ENCODE measurements around the gene ASCL1.

ASCL1 gene

DNA sequence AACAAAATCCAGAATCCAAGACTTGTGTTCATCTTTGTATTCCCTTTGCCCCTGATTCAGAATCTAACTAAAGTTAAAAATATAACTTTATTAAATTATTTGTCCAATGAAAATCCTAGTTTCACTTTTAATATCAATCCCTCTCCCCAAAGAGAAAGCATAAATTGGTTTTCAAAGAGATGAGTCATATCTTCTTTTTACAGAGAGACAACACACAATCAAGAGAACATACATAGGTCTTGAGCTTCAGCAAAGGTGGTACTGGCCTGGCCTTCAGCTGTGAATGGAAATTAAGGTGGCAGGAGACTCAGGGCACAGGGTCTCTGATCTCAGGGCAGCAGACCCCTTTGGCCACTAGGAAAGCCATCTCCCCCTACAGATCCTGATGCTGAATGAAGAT lies 4.3 kb upstream of the ASCL1 start:
- DNase-seq: no peak

DNA sequence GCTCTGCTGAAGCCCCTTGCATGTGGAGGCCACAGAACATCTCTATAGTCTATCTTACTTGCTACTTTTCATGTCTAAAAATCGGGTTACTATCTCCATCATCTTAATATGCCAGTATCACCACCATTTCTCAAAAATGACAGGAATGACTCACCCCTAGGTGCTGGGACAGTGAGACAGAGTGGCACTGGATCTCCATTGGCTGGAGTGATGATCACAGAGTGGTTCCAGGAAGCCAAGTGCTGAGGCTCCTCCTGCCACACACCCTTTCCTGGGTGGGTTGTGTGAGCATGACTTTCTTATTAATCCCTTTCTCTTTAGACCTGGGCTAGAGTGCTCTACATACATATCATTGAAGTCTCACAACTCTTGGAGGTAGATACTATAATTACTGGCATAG lies 3.3 kb upstream of the ASCL1 start:
- no peak for DNase-seq

DNA sequence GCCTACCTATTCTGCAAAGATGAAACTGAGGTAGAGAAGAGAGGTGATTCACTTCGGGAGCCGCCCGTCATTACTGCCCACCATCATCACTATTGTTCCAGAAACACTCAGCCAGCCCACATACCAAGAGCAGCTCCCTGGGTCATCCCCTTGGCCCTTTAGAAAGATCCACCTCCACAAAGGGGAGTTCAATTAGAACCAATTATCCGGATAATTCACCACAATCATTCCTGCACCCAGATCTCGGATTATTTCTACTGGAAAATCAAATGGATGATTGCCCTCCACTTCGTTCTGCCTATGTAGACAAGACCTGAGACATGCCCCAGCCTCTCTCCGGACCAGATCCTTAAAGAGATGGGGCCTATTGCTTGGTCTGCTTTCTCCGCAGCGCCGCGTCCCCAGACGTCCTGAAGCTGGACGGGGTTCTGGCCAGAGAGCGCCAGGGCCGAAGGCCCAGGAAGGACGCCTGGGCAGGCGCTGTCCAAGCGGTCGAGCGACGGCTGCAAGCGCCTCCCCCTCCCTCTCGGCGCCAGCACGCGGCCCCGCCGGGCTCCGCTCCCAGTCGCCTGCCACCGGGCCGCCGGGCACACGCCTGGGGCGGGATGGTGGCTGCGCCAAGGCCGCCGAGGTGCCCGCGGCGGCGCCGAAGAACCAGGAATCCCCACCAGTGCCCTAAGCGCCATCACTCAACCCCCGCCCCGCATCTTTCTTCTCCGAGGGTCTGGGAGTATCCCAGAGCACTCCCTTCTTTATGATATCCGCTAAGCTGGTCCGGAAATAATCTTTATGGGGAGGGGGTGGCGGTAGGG lies 1.3 kb upstream of the ASCL1 start:
- no peak for DNase-seq

DNA sequence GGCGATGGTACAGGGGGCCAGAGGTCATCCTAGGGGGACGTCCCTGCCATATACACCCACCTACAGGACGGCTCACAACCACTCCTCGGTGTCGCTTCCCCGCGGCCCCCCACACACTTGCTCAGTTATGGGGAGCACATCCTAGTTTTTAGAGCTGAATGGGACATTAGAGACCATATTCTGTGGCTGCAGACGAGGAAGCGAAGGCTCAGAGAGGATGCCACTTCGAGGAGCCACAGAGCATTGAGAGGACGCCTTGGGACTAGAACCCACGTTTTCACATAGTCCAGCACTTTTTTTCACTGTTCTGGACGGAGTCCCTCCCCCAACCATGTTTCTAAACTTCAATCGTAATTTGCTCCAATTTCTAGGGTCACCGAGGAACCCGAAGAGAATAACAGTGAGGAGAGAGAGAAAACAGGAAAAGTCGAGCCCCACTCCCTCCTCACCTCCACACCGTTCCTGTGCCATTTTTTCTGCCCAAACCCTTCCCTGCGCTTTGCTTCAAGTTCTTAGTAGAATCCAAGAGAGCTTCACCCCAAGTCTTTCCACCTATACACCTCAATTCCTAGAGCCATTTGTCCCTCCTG lies 641 bp upstream of the ASCL1 start:
- DNase-seq: no peak

DNA sequence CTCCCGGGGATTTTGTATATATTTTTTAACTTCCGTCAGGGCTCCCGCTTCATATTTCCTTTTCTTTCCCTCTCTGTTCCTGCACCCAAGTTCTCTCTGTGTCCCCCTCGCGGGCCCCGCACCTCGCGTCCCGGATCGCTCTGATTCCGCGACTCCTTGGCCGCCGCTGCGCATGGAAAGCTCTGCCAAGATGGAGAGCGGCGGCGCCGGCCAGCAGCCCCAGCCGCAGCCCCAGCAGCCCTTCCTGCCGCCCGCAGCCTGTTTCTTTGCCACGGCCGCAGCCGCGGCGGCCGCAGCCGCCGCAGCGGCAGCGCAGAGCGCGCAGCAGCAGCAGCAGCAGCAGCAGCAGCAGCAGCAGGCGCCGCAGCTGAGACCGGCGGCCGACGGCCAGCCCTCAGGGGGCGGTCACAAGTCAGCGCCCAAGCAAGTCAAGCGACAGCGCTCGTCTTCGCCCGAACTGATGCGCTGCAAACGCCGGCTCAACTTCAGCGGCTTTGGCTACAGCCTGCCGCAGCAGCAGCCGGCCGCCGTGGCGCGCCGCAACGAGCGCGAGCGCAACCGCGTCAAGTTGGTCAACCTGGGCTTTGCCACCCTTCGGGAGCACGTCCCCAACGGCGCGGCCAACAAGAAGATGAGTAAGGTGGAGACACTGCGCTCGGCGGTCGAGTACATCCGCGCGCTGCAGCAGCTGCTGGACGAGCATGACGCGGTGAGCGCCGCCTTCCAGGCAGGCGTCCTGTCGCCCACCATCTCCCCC lies 777 bp downstream of the ASCL1 start:
- DNase-seq: no peak

DNA sequence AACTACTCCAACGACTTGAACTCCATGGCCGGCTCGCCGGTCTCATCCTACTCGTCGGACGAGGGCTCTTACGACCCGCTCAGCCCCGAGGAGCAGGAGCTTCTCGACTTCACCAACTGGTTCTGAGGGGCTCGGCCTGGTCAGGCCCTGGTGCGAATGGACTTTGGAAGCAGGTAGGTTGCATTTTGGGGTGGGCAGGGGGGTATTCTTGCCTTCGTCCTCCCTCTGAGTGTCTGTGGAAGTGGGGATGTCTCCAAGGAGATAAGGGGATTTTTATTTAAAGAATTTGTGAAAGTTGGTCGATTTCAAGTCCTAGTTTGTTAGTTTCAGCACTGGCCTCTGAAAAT lies 1.3 kb downstream of the ASCL1 start:
- DNase-seq: no peak

DNA sequence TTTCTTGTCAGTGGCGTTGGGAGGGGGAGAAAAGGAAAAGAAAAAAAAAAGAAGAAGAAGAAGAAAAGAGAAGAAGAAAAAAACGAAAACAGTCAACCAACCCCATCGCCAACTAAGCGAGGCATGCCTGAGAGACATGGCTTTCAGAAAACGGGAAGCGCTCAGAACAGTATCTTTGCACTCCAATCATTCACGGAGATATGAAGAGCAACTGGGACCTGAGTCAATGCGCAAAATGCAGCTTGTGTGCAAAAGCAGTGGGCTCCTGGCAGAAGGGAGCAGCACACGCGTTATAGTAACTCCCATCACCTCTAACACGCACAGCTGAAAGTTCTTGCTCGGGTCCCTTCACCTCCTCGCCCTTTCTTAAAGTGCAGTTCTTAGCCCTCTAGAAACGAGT lies 1.9 kb downstream of the ASCL1 start:
- no peak for DNase-seq

DNA sequence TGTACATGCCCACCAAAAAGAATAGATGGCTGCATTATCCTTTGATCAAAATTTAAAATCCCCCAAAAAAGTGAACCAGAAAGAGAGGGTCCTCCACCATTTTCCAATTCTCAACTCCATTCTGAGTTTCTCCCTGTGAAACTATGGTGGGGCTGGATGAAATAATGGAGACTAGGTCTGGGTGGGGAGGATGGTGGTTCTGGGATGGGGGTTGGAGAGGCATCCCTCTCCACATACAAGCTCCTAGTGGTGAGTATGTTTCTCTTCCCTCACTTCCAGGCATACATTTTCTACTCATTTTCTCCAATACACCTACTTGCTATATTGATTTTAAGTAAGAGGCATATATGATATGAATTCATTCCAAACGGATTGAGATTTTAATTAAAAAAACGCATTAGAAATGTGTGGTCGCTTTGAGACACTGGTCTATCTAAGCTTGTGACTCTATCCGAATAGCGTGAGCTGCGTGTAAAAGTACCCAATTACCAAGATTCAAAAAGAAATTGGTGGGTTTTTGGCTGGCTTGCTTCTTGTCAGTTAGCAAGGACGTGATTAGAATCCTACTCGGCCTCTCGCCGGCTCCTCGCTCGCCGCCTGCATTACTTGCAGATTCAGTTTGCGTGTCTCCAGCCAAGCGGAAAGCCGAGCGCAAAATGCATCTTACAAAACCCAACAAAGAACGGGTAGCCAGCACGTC lies 3.4 kb downstream of the ASCL1 start:
- DNase-seq: no peak

DNA sequence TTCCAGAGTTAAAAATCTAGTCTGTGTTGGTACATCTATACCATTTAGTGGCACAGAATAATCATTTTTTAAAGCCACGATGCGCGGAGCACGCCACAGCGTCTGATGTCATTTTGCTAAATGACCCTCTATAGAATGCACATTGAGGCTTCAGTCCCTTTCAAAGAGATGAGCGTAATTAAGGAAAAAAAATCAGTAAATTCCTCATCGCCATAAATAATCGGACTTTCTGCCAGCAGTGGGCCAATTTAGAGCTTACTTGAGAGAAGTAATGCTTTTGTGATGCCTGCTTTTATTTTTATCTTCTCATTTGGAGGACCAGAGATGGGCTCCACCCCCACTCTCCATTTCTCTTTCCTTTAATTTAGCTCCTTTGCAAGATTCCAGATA lies 4.0 kb downstream of the ASCL1 start:
- no peak for DNase-seq

DNA sequence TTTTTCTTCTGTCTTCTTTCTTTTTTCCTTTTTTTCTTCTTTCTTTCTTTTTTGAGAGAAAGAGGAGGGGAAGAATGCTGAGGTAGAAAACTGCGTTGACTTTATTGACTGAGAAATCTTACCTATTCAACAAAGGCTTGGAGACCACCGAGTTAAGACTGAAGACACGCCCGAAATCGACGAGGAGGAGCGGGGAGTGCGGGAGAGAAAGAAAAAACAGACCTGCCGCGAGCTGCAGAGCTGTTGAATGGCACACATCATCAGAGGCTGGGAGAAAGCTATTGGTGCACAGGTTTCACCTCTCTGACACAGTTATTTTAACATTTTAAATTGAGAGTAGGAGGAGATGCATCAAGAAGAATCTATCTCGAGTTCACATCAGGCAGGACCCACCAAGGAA lies 5.1 kb downstream of the ASCL1 start:
- DNase-seq: no peak

DNA sequence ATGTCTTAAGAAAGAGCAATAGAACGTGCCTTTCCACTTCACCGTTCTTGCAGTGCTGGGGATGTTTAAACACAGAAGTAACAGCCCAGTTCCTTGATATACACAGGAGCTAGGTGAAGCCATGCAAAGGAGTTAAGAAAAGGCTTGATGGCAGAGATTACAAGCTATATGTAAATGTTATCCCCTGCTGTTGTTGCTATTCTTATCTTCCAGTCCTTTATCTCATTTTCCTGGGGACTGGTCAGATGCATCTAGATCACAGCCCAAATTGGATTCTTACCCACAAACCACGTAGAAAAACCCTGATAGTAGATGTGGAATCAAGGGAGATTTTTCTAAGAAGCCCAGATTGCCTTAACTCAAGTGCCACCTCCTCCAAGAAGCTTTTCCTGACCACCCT lies 5.5 kb downstream of the ASCL1 start:
- DNase-seq: no peak

DNA sequence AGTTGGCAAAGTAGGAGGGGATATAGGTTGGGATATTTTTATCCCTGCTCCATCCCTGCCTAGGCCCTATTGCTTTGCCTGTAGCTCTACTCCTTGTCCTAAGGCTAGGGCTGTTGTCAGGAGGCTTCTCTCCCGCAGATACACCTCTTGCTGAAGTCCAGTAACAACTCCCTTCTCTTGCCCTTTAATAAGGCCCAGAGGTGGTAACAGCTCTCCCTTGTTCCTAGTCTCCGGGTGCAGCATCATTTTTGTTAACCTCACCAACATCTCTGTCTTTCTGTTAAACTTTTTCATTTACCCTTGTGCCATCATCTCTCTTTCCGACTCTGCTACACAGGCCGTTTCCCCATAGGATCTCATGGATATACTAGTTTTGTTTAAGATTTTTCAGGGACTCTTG lies 6.3 kb downstream of the ASCL1 start:
- no peak for DNase-seq

DNA sequence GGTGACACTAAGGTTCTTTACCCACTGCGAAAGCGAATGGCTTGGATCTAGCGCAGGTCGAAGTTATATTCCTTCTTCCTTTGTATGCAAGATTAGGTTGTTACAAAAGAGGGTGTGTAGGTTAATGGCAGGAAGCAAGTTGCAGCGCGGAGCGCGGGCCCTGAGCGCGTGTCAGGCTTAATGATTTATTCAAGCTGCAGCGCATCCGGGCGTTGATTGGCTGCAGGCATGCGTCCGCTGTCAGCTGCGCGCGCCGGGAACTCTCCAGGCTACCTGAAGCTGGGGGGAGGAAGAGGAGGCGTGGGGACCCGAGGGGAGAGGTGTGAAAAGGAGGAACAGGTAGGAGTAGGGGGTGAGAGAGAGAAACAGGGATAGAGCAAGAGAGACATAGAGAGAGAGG lies 7.4 kb downstream of the ASCL1 start:
- no peak for DNase-seq

DNA sequence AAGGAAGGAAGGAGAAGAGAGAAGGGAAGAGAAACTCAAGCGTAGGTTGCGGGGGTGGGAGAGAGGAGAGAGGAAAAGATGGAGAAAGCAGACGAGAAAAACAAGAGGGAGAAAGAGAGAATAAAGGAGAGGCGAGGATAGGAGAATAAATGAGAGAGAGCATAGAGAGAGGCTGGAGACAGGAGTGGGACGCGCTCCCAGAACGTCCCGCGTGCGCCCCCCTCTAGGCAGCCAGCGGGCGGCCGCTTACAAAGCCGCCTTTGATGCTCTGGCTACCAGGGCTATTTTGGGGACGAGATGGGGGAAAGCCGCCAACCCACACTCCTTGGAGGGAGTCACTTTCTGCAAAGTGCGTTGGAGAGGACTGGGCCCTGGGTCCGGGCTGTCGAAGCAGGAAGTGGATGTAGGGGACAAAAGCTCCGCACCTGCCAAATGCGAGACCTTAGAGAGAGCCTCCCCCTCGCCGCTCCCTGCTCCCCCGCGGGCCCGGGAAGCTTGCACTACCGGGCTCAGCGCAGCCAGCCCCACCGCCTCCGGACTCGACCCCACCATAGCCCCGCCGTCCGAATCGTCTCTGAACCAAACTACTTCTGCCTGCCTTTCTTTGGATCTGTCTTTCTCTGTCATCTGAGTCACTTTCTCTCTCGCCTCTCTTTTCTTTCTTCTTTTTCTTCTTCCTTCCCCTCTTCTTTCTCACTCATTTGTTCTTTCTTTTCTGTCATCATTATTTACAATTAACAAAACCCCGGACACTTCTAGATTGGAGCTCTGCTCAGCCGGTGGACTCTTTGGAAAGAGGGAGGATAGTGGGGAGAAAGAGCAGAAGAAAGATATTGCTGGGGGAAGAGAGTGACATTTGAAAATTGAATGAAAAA lies 8.0 kb downstream of the ASCL1 start:
- no peak for DNase-seq

DNA sequence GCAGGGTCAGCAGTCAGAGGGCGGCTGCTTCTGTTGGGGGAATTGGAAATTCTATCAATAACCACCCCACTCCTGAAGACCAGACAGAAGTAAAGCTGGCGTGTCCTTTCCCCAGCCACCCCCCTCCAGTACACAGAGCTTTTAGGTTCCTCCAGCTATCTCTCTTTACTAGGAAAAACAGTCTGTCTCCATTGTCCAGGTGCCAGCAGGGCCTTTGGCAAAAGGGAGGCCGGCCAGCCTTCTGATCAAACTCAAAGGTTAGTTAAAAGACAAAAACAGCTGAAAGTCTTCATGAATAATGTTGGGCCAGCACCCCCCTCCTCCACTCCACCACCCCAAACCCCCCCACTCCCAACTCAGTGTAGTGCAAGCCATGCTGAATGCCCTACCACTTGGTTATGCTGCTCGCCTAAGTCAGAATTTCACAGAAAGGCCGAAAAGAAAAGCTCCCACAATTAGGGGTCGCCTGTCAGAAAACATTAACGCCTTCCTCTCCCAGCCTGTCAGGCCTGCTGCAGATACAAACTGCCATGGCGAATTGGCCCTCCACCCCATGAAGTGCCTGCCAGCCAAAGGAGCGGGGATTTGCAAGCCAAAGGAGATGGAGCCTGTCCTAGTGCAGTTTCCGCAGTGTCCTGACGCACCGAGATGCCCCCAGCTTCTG lies 8.9 kb downstream of the ASCL1 start:
- DNase-seq: no peak

DNA sequence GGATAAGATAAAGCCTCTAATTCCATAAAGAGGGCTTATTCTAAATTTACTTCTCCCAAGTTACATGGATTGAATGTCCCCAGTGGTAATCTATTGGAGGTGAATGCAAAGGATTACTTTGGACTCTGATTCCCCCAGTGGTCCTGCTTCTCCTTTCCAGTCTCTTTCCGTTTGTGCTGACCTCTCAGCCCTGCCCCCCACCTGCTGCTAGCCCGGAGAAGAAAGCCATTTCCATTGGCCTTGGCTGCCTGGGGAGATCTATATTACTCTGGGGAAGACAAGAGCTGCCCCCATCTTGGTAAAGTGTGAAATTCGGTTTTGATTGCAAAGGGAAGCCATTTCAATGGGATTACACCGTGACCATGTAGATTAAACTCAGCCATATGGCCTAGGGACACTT lies 13.3 kb downstream of the ASCL1 start:
- DNase-seq: no peak

DNA sequence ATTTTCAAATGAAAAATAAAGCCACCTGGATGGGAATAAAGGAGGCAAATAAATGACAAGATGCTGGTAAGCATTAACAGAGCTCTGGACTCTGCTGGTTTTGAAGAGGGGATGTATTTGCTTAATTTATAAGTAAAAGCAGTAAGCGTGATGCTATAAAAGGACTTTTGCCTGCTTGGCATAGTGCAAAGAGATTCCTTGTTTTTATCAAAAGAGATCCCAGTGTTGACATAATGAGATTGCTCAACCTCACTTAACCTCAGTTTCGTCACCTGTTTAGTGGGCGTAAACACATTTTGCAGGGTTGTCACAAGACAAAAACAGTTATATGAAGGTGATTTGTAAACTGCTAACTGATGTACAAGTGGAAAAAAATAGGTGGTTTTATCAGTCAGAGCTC lies 13.8 kb downstream of the ASCL1 start:
- DNase-seq: no peak

DNA sequence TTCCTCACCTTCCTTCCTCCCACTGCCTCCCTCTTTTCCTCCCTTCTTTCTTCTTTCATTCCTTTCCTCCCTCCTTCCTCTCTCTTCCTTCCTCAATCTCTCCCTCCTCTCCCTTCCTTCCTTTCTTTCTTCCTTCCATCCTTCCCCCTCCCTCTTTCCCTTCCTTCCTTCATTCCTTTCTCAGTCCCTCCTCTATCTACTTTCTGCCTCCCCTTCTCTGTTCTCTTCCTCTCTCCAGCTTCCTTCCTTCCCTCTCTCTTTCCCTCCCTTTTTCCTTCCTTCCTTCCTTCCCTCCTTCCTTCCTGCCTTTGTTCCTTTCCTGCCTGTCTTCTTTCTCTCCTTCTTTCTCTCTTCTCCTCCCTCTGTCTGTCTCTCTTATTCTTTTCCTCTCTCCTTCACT lies 16.1 kb downstream of the ASCL1 start:
- no peak for DNase-seq

DNA sequence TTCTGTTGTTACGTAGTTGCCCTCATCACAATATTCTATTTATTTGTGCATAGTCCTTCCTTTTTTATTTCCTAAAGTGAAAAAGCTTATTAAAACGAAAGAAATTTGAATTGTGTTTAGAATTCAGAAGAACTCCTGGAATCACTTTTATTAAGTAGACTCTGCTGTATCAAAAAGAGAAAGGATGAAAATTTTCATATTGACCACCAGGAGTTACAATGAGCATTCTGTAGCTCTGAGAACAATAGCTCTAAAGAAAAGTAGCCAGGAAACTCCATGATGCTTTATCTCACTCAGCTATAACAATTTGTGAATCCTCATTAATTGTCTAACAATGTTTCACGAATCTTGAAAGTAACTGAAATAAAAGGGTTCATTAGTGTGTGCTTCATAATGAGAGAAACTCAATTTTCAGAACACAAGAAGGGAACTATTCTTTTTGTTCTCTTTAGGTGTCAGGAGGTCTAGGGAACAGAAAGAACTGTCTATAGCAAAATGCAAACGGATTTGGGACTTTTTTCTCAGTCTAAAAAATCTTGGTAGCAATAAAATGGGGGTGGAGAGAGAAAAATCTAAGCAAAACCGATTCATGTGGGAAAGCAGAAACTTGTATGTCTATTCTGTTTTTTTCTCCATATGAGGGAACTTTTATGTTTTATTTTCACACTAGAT lies 19.3 kb downstream of the ASCL1 start:
- no peak for DNase-seq

DNA sequence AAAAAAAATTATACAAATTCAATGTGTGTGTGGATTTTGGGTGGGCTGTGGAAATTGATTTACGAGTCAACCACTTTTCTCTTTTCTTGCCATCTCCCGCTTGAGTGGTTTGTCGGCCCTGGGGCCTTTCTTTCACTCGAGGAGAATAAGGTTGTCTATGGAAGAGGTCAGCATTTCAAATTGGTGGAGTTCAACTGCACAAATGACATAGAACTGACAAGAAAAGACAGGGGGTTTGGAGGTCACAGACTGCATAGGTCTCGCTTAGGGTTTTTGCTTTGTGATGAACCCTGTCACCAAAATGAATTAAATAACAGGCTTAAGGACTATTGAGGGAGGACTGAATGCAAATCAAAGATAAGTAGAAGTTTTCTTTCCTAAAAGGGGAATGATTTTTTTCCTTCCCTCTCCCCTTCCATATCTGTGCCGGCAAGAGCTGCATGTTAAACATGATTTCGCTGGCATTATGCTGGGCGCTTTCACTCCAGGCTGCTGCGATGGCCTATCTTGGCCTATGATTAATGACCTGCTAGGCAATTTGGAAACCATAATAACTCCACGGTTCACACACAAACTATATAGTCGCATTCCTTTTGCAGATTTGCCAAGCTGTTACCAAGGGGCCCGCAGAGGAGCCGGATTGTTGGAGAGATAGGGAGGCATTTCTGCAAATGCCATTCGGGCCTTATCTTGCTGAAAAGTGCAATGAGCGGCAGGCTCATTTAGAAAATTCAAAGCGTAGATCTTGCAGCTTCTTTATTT lies 20.7 kb downstream of the ASCL1 start:
- no peak for DNase-seq

DNA sequence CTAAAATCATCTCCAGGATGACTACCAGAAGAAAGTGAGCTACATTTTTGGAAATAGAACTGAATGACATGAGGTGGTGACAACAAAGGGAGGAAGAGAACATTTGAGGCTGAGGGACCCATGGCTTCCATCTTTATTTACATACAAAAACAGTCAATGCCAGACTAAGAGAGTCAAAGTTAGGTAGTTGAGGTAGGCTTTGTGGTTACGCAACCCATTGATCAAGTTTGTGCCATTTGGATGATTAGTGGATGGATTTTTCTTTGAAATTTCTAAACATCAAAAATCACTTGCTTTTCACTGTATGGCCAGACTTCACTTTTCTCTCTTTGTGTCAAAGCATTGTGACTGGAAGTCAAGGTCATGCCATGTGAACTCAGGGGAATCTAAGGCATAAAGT lies 22.9 kb downstream of the ASCL1 start:
- DNase-seq: no peak
